HG02852 (cell line): Measurements from ENCODE around the gene PIGQ.

Experiments used
- ATAC-seq: cut with Tn5 transposase; IDR thresholded peaks from one replicate; pipeline ENCODE4 v1.9.1; 2021; ENCODE audit warnings: mild to moderate bottlenecking, moderate library complexity; ENCODE audit not compliant: unreplicated experiment

Gene PIGQ

GRCh38 chr16:554640-555365, 15.0 kb upstream of the PIGQ start:
- no peak for ATAC-seq

GRCh38 chr16:555528-556473, 14.0 kb upstream of the PIGQ start:
- ATAC-seq = no peak

- ATAC-seq = no peak
Measured at GRCh38 chr16:556474-557173, 13.1 kb upstream of the PIGQ start.

GRCh38 chr16:557463-558297, 12.1 kb upstream of the PIGQ start:
- no peak for ATAC-seq

GRCh38 chr16:558298-559020, 11.3 kb upstream of the PIGQ start:
- no peak for ATAC-seq

- ATAC-seq = no peak
Measured at GRCh38 chr16:559021-559380, 10.8 kb upstream of the PIGQ start.

GRCh38 chr16:559411-560203, 10.2 kb upstream of the PIGQ start:
- ATAC-seq = no peak

- ATAC-seq = no peak
Measured at GRCh38 chr16:560204-560700, 9.5 kb upstream of the PIGQ start, which contains the start of gene PRR35. PRR35 (plus strand) TSS chr16:560394; CDS start chr16:563295, 2,901 bp downstream.

- no peak for ATAC-seq
Measured at GRCh38 chr16:560701-561412, 8.9 kb upstream of the PIGQ start.

GRCh38 chr16:561413-561794, 8.4 kb upstream of the PIGQ start:
- no peak for ATAC-seq

- ATAC-seq = no peak
Measured at GRCh38 chr16:561957-562938, 7.5 kb upstream of the PIGQ start.

- no peak for ATAC-seq
Measured at GRCh38 chr16:563072-563644, 6.6 kb upstream of the PIGQ start.

- ATAC-seq = no peak
Measured at GRCh38 chr16:564690-565418, 4.9 kb upstream of the PIGQ start.

GRCh38 chr16:565419-566330, 4.1 kb upstream of the PIGQ start:
- no peak for ATAC-seq
